Measurements from ENCODE around the gene ADGRD1. TPM values are rescaled to one million over a fixed set of nuclear protein-coding genes. Genes with fewer than 3 reads are reported as not detected.
A peak's percentile ranks its signal among the peaks of the same experiment; 100 is the strongest.

ADGRD1 gene
- total and polyA plus RNA-seq, 2 of the 8 experiments (the other 6 are each of a cell fraction or from before 2014, with no cell fraction given), result 0.36 to 0.48 TPM

DNA sequence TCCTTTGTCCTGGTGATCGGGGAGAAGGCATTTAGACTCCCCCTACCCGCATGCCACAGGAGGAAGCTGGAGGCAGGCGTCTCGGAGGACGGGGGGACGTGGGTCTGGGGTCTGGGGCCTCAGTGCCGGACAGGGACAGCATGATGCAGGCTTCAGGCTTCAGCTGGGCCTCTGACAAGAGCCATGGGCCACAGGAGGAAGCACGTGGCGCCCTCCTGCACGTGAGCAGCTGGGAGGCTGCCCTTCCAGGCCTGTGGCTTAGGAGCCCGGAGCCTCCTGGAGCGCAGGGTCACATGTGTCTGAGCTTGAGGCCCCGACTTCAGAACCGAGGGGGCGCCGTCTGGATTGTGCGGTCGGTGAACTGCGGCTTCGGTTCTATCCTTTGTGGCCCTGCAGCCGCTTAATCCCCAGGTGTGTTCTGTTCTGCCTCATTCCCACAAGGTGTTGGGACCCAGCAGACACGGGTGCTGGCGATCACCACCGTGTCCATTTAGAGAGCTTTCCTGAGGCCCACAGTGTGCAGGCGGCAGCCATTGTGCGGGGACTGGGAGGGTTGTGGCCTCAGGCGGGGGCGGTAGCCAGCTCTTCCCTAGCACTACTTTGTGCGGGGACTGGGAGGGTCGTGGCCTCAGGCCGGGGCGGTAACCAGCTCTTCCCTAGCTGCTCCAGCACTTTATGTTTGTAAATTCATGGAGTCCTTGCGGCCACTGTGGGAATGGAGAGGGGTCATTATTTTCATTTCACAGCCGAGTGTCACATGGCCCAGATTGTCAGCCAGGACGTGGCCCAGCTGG, 150.2 kb downstream of the ADGRD1 start:
- no peak overlapping the region for H2BK20ac ChIP-seq (ENCODE audit: low read length)
- no peak overlapping the region for H3K27ac ChIP-seq (ENCODE audit: low read depth, low read length)
- no peak overlapping the region for H3K56ac ChIP-seq (replicated peaks; ENCODE audit: insufficient read length, low read depth, low read length)
- H3K23ac ChIP-seq (ENCODE audit: insufficient read length), result no peak overlapping the region
- 0 out of 4 replicates have a peak, but pooled peaks cover 0 to 2% of the 10 kb centered on the region in 2 experiments for H3K9me3 ChIP-seq (ENCODE audit: insufficient read depth in 2 of 2, low read depth in 1 of 2, low read length in 1 of 2)
- no peak overlapping the region for H2AK5ac ChIP-seq (ENCODE audit: low read depth, low read length)
- H2BK15ac ChIP-seq (ENCODE audit: low read length), result no peak overlapping the region
- no peak overlapping the region for H3K9ac ChIP-seq (replicated peaks in 1 of 4; ENCODE audit: extremely low read depth in 1 of 4, low read depth in 3 of 4, low read length in 3 of 4)
- H3K27me3 ChIP-seq (replicated peaks in 1 of 4; ENCODE audit: control insufficient read depth in 3 of 4, extremely low read depth in 1 of 4, insufficient read depth in 3 of 4, low read length in 3 of 4), result no peaks in the 10 kb centered on the region
- FAIRE-seq (no peak), DNase-seq (ENCODE audit: low read depth in 1 of 2, low spot score in 2 of 2) (no peak)
- no peak overlapping the region for H4K91ac ChIP-seq (replicated peaks; ENCODE audit: insufficient read length, low read length)
- no peaks in the 10 kb centered on the region for H3K79me1 ChIP-seq (ENCODE audit: low read depth, low read length)
- no peak overlapping the region for H2AFZ ChIP-seq (ENCODE audit: low read length)
- no peaks in the 10 kb centered on the region; a peak in 1 of 7 replicates for H3K4me1 ChIP-seq (replicated peaks in 1 of 4; ENCODE audit: control insufficient read depth in 3 of 4, insufficient read depth in 4 of 4, low read length in 3 of 4)
- 95% methylated on average over 24 of the region's 35 CpGs; no CpG with 5 or more reads in 1 of the 2 experiments for WGBS, 2 experiments (ENCODE audit: extremely low coverage in 1 of 2, insufficient coverage in 1 of 2, insufficient read length in 1 of 2, insufficient replicate concordance in 2 of 2, low coverage in 1 of 2, low lambda C conversion rate in 2 of 2, missing lambda C conversion rate in 1 of 2)
- no peak overlapping the region for H3K14ac ChIP-seq (ENCODE audit: insufficient read length)
- H2BK5ac ChIP-seq (ENCODE audit: low read depth, low read length), result no peak overlapping the region
- H3K36me3 ChIP-seq (ENCODE audit: control insufficient read depth in 2 of 4, insufficient read depth in 4 of 4, low read length in 3 of 4), result no peaks in the 10 kb centered on the region; a peak in 1 of 8 replicates
- H4K8ac ChIP-seq (ENCODE audit: extremely low read depth, insufficient read depth, low read length), result peak overlapping the region; percentile 75
- no peaks in the 10 kb centered on the region for H3K79me2 ChIP-seq (ENCODE audit: control insufficient read depth in 1 of 2, insufficient read depth in 2 of 2, low read length in 2 of 2)
- peaks cover 8% of the 10 kb centered on the region for H3K23me2 ChIP-seq (ENCODE audit: low read depth, low read length)
- H3K4me3 ChIP-seq (ENCODE audit: extremely low read depth in 1 of 4, insufficient read depth in 2 of 4, low read depth in 3 of 4, low read length in 4 of 4), result no peak overlapping the region
- no peak overlapping the region for H3K4ac ChIP-seq (replicated peaks; ENCODE audit: insufficient read length, low read depth, low read length)
- no peak overlapping the region for H4K5ac ChIP-seq (ENCODE audit: insufficient read length, low read depth, low read length)
- CTCF ChIA-PET (ENCODE audit: partially characterized antibody), result interaction anchor here (0.6 to 5.7 kb wide), 44 partner anchors 9 to 802 kb away, joined by 3 to 126 read pairs (median 4); partner anchors contain the start of gene ADGRD1
- H2BK12ac ChIP-seq (ENCODE audit: low read depth, low read length), result no peak overlapping the region
- no peak overlapping the region for H2BK120ac ChIP-seq (replicated peaks; ENCODE audit: low read depth, low read length)
- no peaks in the 10 kb centered on the region for H4K20me1 ChIP-seq (replicated peaks in 1 of 2; ENCODE audit: control insufficient read depth in 1 of 2, insufficient read depth in 2 of 2, low read length in 2 of 2)
- no peak overlapping the region for H3K4me2 ChIP-seq (ENCODE audit: insufficient read depth in 1 of 2, low read depth in 2 of 2, low read length in 2 of 2)
- H3K18ac ChIP-seq (ENCODE audit: extremely low read depth, low read length), result no peak overlapping the region
- POLR2A ChIA-PET (ENCODE audit: partially characterized antibody), result no interaction called here
- TF ChIP-seq BACH1 (IDR thresholded peaks at IDR 0.05; ENCODE audit: low read length), result no peak
- TF ChIP-seq MAX (IDR thresholded peaks at IDR 0.05), result 0 out of 2 replicates have a peak, but pooled peaks have one; percentile 16
- no peak for TF ChIP-seq CEBPB (IDR thresholded peaks at IDR 0.05; ENCODE audit: low read depth, low read length)
- no peak for TF ChIP-seq CBX8 (IDR thresholded peaks at IDR 0.05; ENCODE audit: borderline replicate concordance, low read depth, low read length)
- no peak for TF ChIP-seq KDM5A (IDR thresholded peaks at IDR 0.05; ENCODE audit: low read length)

Data from H1 (cell line).